NCI-H2029 (cell line): ENCODE data around the gene PRDM1.

Source experiments
- DNase-seq: peaks from one replicate; lab custom pipeline; 2025; lab: John Stamatoyannopoulos, UW

Gene PRDM1

DNA sequence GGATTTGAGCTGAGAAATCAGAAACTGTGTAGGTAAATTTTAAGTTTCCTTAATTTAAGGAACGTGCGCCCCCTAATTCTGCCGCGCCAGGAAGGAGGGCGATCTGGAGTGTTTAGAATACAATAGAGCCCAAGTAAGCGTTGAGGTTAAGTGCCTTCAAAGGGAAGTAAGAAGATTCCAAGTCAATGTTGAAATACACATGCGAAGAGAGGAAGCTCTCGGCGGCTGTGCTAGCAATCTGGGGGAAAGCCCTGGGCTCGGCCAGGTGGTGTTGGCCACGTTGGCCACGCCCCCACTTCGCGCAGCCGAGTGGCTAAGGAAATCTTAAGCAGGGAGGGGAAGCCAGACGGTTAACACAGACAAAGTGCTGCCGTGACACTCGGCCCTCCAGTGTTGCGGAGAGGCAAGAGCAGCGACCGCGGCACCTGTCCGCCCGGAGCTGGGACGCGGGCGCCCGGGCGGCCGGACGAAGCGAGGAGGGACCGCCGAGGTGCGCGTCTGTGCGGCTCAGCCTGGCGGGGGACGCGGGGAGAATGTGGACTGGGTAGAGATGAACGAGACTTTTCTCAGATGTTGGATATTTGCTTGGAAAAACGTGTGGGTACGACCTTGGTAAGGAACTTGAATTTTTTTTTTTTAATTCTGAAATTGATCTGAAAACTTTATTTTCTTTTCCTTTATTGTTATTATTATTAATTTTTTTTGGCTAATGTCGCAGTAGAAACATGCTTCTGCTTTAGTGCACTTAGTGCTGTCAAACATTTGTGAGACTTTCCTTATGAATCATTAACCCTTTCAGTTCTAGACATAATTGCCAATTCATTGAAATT is at the start of gene PRDM1:
PRDM1 (plus strand) TSS at position 353 of the 830 bp plus-strand sequence; CDS start at position 571, 218 bp downstream.
- peak; percentile 86 for DNase-seq

DNA sequence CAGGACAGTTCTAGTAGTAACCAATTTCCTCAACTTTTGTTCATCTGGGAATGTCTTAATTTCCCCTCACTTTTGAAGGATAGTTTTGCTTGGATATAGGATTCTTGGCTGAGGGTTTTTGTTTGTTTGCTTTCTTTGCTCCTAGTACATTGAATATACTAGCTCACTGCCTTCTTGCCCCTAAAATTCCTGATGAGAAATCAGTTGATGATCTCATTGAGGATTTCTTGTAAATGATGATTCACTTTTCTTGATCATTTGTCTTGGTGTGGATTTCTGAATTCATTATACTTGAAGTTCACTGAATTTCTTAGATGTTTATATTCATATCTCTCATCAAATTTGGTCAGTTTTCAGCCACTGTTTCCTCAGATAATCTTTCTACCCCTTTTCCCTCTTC is 49.1 kb upstream of the PRDM1 start:
- no peak for DNase-seq

DNA sequence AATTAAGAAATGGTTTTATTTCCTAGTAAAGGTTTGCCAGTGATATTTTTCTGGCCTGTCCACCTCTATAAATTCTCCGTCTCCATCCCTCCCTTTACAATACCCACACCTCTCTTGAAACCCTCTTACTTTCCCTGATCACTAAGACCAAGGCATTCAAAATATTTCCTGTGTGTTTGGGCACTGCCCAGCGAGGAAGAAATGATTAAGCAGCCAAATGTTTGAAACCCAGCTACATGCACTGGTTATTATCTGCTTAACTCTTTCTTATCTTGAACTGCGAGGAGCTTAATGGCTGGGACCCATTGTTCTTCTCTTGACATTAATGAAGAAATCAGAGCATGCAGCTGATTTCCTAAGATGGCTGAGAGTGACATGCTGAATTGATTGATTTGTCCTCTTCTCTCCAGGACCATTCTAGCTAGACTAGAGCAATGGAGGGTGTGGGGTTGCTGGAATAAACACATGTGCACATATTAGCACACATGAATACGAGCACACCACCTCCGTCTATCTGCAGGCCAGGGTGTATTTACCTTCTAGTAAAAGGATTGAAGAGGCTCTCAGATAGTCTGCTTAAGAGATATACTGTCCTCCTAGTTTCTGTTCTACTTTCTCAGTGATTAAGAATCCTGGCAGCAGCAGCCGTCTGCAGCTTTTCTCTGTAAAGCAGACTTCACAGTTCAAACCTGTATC is 46.1 kb upstream of the PRDM1 start:
- no peak for DNase-seq

DNA sequence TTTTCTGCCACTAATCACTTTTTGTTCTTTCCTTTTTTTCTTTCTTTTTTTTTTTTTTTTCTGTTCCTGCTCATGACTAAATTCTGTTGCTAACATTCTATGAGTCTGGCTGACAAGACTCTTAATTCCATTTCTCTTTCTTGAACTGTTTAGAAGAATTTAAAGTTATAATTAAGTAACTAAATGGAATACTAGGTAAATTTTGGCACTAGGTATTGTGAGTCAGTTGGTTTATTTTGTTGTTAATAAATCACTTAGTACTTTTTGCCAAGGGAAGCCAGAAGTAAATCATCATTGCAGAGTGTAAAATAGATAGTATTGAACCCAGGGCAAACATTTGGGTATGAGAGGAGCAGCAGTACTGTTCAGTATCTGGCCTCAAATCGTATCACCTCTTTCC is 42.0 kb upstream of the PRDM1 start:
- DNase-seq: no peak

DNA sequence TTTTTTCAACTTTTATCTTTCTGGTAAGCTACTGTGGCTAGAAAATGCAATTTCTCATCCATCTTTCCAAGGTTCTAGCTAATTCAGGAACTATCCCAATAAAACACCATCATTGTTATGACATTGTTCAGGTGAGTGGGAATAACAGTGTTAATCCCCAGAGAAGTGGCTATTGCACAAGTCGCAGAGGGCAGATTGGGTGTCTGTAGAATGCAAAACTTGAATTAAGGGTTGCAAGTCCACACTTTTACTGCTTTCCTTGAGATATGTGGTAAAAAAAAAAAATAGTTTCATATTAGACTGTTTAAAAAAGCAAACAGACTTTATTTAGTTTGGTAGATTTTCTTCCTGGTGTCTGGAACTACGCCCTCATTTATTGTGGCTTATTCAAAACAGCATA is 41.1 kb upstream of the PRDM1 start:
- DNase-seq: no peak

DNA sequence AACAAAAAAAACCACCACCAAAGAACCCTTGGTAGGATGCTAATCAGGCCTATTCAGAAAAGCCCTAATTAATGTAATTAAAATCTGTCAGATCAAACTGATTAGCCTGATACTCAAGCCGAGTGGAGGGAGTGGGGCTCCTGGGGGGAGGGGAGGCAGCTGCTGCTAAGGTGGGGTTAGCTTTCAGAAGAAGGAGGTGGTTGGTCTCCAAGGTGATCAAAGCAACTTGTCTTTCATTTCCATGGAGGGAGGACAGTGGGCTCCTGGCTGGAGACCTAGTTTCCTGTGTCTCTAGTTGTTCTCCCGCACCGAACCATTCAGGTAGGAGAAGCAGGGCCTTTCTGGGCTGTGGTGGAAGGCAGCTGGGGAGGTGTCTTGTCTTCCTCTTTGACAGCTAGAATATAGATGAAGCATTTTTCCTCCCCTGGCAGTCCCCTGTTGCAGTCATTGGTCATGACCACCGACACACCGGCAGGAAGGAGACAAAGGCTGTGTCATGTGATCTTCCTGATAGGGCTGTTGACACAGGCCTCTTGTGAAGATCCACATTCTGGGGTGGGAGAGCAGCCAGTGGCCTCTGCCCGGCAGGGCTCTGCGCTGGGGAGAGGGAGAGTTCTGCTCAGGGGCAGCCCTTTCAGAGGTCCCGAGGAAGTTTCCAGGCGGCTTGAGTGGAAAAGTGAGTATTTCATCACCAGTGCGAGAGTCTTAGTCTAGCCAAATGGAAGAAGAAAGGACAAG is 39.9 kb upstream of the PRDM1 start:
- peak; percentile 76 for DNase-seq

DNA sequence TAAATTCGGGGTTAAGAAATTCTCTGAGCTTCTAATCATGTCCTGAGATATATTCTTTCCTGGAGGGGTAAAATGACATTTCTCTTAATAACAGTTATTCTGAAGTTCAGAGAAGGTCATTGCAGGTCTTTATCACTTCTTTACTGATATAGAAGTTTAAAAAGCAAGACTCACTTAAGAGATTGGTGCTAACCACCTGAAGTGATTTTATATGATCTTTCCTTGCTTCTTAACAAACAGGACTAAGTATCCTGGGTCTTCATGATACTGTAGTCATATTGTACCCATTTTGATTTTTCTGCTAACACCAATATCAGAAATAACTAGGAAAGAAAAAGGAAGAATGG is 39.3 kb upstream of the PRDM1 start:
- no peak for DNase-seq

DNA sequence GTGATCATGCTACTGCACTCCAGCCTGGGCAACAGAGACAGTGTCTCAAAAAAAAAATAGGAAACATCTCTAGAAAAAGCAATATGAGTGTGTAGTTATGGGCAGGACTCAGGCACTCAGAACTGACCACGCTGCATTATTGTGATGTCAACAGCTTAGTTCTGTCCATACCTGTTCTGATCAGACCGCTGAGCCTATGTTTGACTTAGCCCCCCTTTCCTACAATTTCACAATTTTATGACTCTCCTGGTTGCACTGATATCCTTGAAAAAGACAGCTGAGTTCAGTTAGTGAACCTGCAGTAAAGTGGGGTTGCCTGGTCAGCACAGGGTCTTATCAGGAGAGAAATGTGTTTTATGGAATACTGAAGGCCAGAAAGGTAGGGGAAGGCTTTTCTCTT is 37.8 kb upstream of the PRDM1 start:
- no peak for DNase-seq

DNA sequence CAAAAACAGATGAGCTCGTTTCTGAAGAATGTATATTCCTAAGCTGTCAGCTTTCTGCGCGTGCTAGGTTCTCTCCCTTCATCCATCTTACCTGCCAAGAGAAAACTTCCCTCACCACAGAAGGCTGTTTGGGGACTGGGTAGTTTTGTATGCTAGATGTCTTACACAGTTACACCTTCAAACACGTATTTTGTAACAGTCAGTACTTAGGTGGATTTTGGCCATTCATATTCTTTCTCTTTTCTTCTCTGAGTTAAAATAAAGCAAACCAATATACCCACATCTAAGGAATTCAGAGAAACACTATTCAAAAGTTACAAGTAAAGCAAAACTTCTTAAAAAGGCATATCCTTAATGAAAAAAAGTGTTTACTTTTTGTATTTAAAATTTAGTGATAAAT is 35.6 kb upstream of the PRDM1 start:
- DNase-seq: no peak

DNA sequence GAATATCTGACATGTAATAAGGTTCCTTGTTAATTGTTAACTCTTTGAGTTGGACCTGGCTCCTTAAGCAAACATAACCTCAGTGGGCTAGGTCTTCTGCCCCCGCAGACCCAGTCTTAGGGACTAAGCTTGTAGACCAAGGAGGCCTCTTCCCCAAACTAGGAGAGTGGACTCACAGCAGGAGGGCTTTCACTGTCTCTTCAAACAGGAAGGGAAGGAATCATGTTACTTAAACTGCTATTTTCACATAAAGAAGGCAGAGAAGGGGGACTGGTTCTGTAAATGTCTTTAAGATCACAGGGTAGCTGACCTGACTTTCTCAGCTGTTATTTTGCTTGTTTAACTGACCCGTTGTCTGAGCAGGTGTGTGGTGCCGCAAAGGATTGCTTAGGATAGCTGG is 34.9 kb upstream of the PRDM1 start:
- no peak for DNase-seq

DNA sequence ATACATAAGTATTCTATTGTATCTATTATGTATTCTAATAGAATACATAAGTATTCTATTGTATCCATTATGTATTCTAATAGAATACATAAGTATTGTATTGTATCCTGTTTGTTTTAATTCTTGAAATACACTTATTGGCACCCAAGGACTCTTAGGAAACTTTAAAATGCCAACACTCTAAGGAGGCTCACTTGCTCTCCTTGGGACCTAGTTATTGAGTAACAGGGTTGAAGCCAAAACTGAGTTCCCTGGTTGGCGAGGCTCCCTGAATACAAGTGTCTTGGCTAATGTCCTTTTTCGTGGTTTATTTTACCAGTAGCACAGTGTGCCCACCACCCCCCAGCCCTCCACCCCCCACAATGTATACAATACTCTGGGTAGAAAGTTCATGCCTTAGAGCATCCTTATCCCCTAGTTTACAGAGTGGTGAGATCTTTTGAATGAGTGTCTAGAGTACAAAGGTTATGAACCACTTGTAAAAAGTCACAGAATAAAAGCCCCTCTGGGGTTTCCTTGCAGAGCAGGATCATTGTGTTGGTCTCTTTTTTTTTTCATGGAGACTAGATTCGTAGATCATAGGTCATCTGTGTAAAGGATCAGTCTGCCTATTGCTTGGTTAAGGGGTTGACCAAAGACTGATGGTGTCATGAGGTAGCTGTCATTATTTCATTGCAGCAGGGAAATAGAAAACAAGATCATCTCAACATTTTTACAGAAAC is 32.5 kb upstream of the PRDM1 start:
- DNase-seq: no peak

DNA sequence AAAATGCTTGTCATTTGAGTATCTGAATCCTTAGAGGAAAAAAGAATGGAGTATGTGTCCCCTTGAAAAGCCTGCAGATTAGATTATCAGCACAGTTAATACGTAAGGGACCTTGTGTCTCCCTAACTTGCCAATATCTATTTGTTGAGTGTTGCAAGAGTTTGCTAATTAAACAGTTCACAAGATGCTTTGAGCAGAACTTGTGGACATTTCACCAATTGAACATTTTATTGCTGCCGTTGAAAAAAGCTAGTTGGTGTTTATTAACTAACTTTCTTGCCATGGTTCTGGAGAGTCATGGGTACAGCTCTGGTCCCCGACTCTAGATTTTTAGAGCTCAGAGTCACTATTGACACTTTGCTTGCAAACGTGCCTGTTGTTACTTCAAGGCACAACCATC is 30.6 kb upstream of the PRDM1 start:
- DNase-seq: no peak

DNA sequence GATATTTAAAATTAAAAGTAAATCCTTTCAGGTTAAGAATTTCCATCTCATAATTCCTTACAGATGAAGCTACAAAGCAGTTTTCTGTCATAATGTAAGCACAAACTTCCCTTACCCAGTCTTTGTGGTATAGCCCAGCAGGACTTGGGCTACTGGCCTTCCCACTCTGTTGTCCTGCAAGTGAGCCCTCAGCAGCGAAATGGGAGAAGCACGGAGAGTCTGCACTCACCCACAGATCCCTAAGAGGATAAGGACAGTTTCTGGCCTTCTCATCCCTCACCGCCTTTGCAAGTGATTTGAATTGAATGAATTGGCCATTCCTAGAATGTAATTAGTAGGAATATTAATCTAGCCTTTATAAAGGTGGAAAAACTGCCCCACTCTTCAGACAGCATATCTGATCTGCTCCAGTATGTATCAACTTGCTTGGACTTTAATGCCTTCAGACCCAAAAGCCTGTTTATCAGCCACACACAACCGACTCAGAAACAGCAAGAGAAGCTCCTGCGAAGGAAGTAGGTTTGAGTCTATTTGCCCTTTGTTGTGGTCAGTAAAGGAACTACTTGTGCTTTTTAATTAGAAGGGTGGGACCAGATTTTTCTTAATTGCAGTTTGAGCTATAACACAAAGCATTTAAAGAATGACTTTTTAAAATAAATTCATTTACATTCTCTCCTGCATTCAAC is 29.9 kb upstream of the PRDM1 start:
- DNase-seq: no peak

DNA sequence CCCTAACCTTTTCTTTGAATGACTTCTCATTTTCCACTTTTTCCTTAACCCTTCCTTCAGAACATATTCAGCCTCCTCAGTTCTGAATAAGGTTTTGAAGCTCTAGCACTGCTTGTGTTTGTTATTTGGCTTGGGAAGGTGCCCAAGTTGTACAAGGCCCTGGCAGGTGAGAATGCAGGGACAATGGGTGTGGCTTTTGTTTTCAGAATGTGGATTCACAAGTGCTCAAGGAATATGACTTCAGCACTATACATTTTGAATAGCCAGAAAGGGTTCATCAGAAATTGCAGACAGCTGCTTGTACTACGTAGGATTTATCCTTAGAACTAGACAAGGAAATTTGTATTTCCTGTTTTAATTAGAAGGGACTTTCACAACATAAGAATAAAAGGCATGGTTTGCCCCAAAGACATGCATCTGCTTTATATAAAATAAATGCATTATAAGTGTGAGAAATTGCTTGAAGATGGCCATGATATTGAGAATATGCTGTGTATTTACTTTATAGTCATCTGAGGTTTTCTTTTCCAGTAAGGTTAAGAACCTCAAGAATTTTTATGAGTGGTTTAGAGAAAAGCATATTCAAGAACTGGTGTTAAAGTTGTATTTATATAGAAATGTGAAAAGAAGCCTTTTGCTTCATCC is 29.3 kb upstream of the PRDM1 start:
- peak; percentile 44 for DNase-seq

DNA sequence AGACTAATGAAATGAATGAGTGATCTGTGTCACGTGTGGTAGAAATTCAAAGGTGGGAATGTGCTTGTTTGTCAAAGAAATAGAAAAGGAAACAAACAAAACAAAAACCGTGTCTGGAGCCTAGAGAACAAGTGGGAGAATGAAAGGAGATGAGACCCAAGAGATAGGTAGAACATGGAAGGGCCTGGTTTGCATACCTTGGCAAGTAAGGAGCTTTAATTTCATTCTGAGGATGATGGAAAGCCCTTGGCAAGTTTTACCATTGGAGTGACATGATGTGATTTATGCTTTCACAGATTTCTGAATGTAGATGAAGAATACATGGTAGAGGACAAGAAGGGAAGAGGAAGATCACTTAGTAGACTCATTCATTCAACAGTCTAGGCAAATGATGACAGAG is 26.8 kb upstream of the PRDM1 start:
- DNase-seq: no peak

DNA sequence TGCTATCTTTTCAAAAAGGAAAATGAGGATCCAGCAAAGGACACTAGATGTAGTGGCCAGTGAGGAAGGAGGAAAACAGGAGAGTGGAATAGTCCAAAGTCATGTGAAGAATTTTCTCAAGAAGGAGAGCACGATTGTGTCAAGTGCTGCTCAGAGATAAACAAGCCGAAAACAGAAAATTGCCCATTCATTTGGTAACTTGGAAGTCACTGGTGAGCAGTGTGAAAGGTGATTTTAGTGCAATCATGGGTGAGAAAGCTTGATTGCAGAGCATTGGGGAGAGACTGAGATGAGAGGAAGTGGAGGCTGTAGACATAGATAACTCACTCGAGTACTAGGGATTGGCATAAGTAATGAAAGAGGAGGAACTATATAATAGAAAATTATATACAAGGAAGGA is 26.0 kb upstream of the PRDM1 start:
- no peak for DNase-seq

DNA sequence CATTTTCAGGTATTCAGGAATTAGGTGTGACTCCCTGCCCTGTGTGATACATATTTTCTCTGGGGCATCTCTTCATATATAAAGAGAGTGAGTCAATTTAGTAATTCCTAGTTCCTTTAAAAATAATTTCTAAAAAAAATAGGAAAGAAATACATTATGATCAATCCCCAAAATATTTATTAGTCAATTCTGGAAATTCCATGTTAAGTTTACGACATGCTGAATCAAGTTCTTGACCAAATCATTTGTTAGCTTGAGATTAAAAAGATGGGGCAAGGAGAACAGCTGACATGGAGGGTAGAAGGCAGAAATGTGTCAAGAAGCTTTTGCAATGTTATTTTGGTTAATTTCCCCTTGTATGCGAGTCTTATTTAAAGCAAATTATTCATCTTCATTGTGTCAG is 22.7 kb upstream of the PRDM1 start:
- DNase-seq: no peak

DNA sequence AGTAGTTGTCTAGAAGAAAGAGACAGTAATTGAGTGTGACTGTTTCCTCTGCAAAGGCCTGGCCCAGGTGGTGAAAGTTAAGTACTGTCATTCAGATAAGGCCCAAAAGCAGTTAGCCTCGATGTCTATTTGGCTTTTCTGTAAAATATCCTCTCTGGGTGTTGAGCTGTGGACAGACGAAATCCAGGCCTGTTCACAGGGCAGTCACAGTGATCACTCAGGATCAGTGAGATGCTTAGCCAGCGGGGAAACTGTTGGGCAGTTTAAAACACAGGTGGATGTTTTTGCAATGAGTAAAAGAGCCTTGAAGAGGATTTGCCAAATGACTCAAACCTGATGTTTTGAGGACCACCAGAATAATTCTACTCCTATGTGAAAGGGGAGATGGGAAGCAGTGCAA is 22.0 kb upstream of the PRDM1 start:
- DNase-seq: no peak

DNA sequence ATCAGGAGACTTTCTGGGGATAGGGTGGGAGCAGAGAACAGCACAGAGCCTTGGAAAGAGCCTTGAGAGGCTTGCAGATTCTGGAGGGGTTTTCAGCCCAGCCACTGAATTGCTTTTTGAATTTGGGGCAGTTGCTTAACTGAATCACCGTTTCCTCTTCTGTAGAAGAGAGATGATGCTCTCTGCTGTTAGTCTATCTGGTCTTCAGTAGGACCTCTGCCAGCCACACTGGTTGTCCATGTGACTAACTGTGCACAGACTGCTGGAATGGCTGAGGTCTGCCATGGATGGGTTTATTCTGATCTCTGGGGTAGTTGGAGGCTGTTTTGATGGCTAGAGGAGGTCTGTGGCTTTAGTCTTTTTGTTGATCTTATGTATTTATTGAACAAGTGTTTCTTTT is 21.4 kb upstream of the PRDM1 start:
- DNase-seq: no peak

DNA sequence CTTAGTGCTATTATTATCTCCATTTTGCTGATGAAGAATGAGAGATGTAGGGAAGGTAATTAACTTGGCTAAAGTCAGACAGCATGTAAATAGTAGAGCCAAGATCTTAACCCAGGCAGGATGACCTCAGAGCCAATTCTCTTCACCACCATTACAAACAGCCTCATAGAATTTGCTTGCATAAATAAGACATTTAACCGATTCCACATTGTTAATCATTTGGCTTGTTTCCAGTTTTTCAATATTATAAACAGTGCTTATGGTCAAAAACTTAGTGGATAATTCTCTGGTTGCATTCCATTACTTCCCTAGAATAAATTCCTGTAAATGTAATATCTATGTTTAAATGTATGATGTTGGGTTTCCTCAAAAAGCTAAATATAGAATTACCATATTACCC is 19.1 kb upstream of the PRDM1 start:
- no peak for DNase-seq

DNA sequence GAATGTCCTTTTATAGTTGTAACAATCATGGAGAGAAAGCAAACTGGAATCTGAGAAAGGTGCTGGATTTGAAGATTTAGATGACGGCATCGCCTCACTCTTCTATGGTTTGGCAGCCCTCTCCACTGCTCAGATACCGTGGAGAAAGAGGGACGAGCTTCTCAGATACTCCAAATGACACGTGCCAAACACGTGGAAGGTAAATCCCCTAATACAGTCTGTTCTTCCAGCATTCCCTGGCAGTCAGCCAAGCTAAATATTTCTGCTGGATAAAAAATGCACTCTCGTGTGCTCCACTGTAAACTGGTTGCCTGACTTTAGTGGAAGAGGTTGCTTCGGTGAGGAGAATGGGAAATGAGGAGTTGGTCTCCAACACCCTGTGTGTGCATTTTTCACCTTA is 16.7 kb upstream of the PRDM1 start:
- peak; percentile 98 for DNase-seq
